ENCODE results near the gene APOA4. TPM values are rescaled to one million over a fixed set of nuclear protein-coding genes. Genes with fewer than 3 reads are reported as not detected.
A peak's percentile ranks its signal among the peaks of the same experiment; 100 is the strongest.

Gene APOA4
- total and polyA plus RNA-seq, 2 of the 13 experiments (the other 11 are each of a cell fraction or from before 2014, with no cell fraction given), result 3.8 to 7.2 TPM

- H3K27me3 ChIP-seq (ENCODE audit: control insufficient read depth in 1 of 2, insufficient read depth in 2 of 2, low read length in 2 of 2), result no peaks in the 10 kb centered on the region
- H3K36me3 ChIP-seq (replicated peaks in 1 of 2; ENCODE audit: control insufficient read depth in 1 of 2, insufficient read depth in 2 of 2, low read length in 2 of 2), result no peaks in the 10 kb centered on the region; a peak in 2 of 5 replicates
- peaks cover 52% of the 10 kb centered on the region for H3K79me2 ChIP-seq (ENCODE audit: insufficient read depth, low read length)
- no peak overlapping the region for H3K4me3 ChIP-seq (replicated peaks in 1 of 3; ENCODE audit: insufficient read depth in 1 of 3, low read depth in 2 of 3, low read length in 3 of 3)
- H3K4me1 ChIP-seq (ENCODE audit: insufficient read depth, low read length), result peaks cover 85% of the 10 kb centered on the region
- ATAC-seq, result peak; percentile 7
- no peak overlapping the region for H2AFZ ChIP-seq (ENCODE audit: low read length)
- ChIA-PET POLR2A (interaction anchor here (0.7 to 18.4 kb wide), 12 partner anchors 7 to 311 kb away, joined by 3 to 1365 read pairs (median 34); partner anchors contain the start of genes APOA4, APOA5, APOC3 and BUD13), CTCF (ENCODE audit: low intra/inter-chr PET ratio, low total read pairs) (no interaction called here)
- H4K20me1 ChIP-seq (ENCODE audit: insufficient read depth, low read length), result peaks cover 9% of the 10 kb centered on the region; the same call in 1 of the 2 replicates
- intact Hi-C loops (cut with micrococcal nuclease; ENCODE audit: unreplicated experiment) (no loop called here), in situ Hi-C loops (cut with HindIII; ENCODE audit: extremely low pct_ligation_motif_present, low pct_unique_long_range_greater_than_20kb) (no loop called here)
- peak; percentile 53 for DNase-seq (ENCODE audit: low spot score)
- WGBS (ENCODE audit: low lambda C conversion rate), result 32% methylated on average over 13 of the region's 14 CpGs
- peak overlapping the region; percentile 99 for H3K27ac ChIP-seq (ENCODE audit: extremely low read length, insufficient read depth, low read length)
- H3K9ac ChIP-seq (ENCODE audit: insufficient read depth, low read depth, low read length), result peak overlapping the region; percentile 24
- peak overlapping the region; percentile 79 for H3K4me2 ChIP-seq (ENCODE audit: low read depth, low read length)
- peak; percentile 66 for FAIRE-seq
- no TSS peak for BruUV-seq (replicated peaks)
- no peaks in the 10 kb centered on the region for H3K9me3 ChIP-seq (ENCODE audit: low read length)
- no peak for TF ChIP-seq SOX6 (IDR thresholded peaks at IDR 0.05)
- TF ChIP-seq SOX6 (CRISPR knock-in tag; IDR thresholded peaks at IDR 0.05), result peak; percentile 61; the same call in 1 of the 2 replicates
- TF ChIP-seq PAWR (CRISPR knock-in tag; IDR thresholded peaks at IDR 0.05; ENCODE audit: borderline replicate concordance), result no peak
- TF ChIP-seq ZNF670 (CRISPR knock-in tag; IDR thresholded peaks at IDR 0.05; ENCODE audit: borderline replicate concordance), result no peak; the same call in 1 of the 2 replicates
- TF ChIP-seq, protein P1, sequence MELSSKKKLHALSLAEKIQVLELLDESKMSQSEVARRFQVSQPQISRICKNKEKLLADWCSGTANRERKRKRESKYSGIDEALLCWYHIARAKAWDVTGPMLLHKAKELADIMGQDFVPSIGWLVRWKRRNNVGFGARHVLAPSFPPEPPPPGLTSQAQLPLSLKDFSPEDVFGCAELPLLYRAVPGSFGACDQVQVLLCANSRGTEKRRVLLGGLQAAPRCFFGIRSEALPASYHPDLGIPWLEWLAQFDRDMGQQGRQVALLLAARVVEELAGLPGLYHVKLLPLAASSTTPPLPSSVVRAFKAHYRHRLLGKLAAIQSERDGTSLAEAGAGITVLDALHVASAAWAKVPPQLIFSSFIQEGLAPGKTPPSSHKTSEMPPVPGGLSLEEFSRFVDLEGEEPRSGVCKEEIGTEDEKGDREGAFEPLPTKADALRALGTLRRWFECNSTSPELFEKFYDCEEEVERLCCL (CRISPR knock-in tag; IDR thresholded peaks at IDR 0.05; ENCODE audit: borderline replicate concordance), result peak; percentile 60; the same call in 1 of the 2 replicates
- TF ChIP-seq JARID2 (CRISPR knock-in tag; IDR thresholded peaks at IDR 0.05; ENCODE audit: insufficient replicate concordance), result no peak
- no peak for TF ChIP-seq STAT5B (CRISPR knock-in tag; IDR thresholded peaks at IDR 0.05)
- TF ChIP-seq MNT (IDR thresholded peaks at IDR 0.05), result peak; percentile 43; the same call in 1 of the 2 replicates
- TF ChIP-seq DR1 (CRISPR knock-in tag; IDR thresholded peaks at IDR 0.05), result no peak; the same call in 1 of the 2 replicates
- no peak for TF ChIP-seq TRIM24 (CRISPR knock-in tag; IDR thresholded peaks at IDR 0.05)
- TF ChIP-seq MED1 (CRISPR knock-in tag; IDR thresholded peaks at IDR 0.05), result peak; percentile 92
- no peak for TF ChIP-seq ZNF318 (CRISPR knock-in tag; IDR thresholded peaks at IDR 0.05)
- no peak; the same call in 1 of the 2 replicates for TF ChIP-seq ZNF234 (CRISPR knock-in tag; conservative IDR thresholded peaks at IDR 0.05)
Measured at GRCh38 chr11:116833816-116834534, 10.9 kb upstream of the APOA4 start.

Data from HepG2 (cell line).